GM18517 (cell line): ENCODE measurements around the gene ASH1L.
"Not testable (repeated sequence)": the region's sequence is repeated elsewhere in the genome, so short reads cannot be mapped to it uniquely, and the experiment has no call there.

ENCODE experiments used
- ATAC-seq: cut with Tn5 transposase; IDR thresholded peaks from one replicate; pipeline ENCODE4 v1.9.1; 2021; ENCODE audit warnings: mild to moderate bottlenecking, moderate library complexity; ENCODE audit not compliant: unreplicated experiment

ASH1L gene

GRCh38 chr1:155562581-155563376 lies at the start of gene ASH1L:
Gene ASH1L (minus strand): TSS chr1:155562803. CDS start chr1:155521519, 41,284 bp downstream.
- ATAC-seq = peak; percentile 69

GRCh38 chr1:155610257-155610647 lies 47.6 kb upstream of the ASH1L start:
- not testable (repeated sequence) for ATAC-seq

- ATAC-seq = peak; percentile 90
Measured at GRCh38 chr1:155609515-155610256, 47.1 kb upstream of the ASH1L start, which contains the start of gene MSTO1. Gene MSTO1 (plus strand): TSS chr1:155610218. CDS start chr1:155610249, 31 bp downstream.

GRCh38 chr1:155608888-155609225 lies 46.3 kb upstream of the ASH1L start:
- ATAC-seq = no peak

GRCh38 chr1:155607708-155608107 lies 45.1 kb upstream of the ASH1L start:
- no peak for ATAC-seq

- not testable (repeated sequence) for ATAC-seq
Measured at GRCh38 chr1:155599828-155600572, 37.4 kb upstream of the ASH1L start.

GRCh38 chr1:155598842-155599331 lies 36.3 kb upstream of the ASH1L start:
- ATAC-seq = no peak

- no peak for ATAC-seq
Measured at GRCh38 chr1:155596864-155597263, 34.3 kb upstream of the ASH1L start.

- ATAC-seq = not testable (repeated sequence)
Measured at GRCh38 chr1:155595877-155596474, 33.4 kb upstream of the ASH1L start.

GRCh38 chr1:155591770-155592169 lies 29.2 kb upstream of the ASH1L start:
- ATAC-seq = no peak

- ATAC-seq = not testable (repeated sequence)
Measured at GRCh38 chr1:155590516-155591247, 28.1 kb upstream of the ASH1L start.

- ATAC-seq = not testable (repeated sequence)
Measured at GRCh38 chr1:155589282-155589681, 26.7 kb upstream of the ASH1L start.

GRCh38 chr1:155583846-155584245 lies 21.2 kb upstream of the ASH1L start:
- not testable (repeated sequence) for ATAC-seq

- not testable (repeated sequence) for ATAC-seq
Measured at GRCh38 chr1:155575608-155576007, 13.0 kb upstream of the ASH1L start.

- no peak for ATAC-seq
Measured at GRCh38 chr1:155574077-155574476, 11.5 kb upstream of the ASH1L start.

- ATAC-seq = no peak
Measured at GRCh38 chr1:155570593-155570990, 8.0 kb upstream of the ASH1L start.

GRCh38 chr1:155569988-155570592 lies 7.5 kb upstream of the ASH1L start:
- no peak for ATAC-seq

- not testable (repeated sequence) for ATAC-seq
Measured at GRCh38 chr1:155563377-155564022, 897 bp upstream of the ASH1L start.
